Omental fat pad (tissue), 4 donors: Measurements from ENCODE around the gene LSM3. TPM values are rescaled to one million over a fixed set of nuclear protein-coding genes. Genes with fewer than 3 reads are reported as not detected.

Experiments used
- ATAC-seq: fragments of 150-250 bp; one replicate; pipeline ENCODE4 v1.9.1; 2016; ENCODE audit warnings: mild to moderate bottlenecking, moderate library complexity; ENCODE audit not compliant: low FRiP score
- DNase-seq: peaks from one replicate; pipeline ENCODE4 v3.0.0-alpha.2; 2019; ENCODE audit warnings: low spot score
- total RNA-seq, 4 donors: library from RNA; depleted of rRNA; stranded (reverse); fragments of >200 nt; gene quantifications; one replicate each; pipeline ENCODE4 v1.1.0, GENCODE V29; 2016
- TF ChIP-seq, protein P1 (sequence below), 3 donors: fragments of 450-650 bp; IDR thresholded peaks; one replicate each; pipeline ENCODE4 v1.5.1; 2016 to 2017; ENCODE audit warnings: antibody characterized with exemption in 3 of 3, mild to moderate bottlenecking in 3 of 3, moderate library complexity in 2 of 3

The LSM3 gene
- total RNA-seq, 4 donors from 2014 or later = 8.0 to 12.4 (median 10.9) TPM

DNA sequence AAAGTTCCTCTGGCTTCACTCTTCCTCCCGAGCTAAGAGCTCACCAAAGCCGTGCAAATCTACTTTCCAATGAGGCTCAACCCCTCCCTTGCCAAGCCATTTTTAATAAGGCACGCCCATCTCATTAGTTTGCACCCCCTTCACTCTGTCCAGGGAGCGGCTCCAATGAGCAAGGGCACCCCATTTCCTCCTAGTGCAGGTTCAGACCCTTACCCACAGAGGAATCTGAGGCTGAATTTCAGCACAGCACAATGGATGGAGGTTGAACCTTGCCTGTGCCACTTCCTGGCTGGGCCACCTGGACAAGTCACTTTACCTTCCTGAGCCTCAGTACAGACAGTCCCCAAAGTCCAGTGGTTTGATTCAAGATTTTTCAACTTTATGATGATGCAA, 25.7 kb upstream of the LSM3 start:
- ATAC-seq = no peak
- no peak for DNase-seq
- TF ChIP-seq, protein P1, sequence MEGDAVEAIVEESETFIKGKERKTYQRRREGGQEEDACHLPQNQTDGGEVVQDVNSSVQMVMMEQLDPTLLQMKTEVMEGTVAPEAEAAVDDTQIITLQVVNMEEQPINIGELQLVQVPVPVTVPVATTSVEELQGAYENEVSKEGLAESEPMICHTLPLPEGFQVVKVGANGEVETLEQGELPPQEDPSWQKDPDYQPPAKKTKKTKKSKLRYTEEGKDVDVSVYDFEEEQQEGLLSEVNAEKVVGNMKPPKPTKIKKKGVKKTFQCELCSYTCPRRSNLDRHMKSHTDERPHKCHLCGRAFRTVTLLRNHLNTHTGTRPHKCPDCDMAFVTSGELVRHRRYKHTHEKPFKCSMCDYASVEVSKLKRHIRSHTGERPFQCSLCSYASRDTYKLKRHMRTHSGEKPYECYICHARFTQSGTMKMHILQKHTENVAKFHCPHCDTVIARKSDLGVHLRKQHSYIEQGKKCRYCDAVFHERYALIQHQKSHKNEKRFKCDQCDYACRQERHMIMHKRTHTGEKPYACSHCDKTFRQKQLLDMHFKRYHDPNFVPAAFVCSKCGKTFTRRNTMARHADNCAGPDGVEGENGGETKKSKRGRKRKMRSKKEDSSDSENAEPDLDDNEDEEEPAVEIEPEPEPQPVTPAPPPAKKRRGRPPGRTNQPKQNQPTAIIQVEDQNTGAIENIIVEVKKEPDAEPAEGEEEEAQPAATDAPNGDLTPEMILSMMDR (IDR thresholded peaks at IDR 0.05) = no peak

DNA sequence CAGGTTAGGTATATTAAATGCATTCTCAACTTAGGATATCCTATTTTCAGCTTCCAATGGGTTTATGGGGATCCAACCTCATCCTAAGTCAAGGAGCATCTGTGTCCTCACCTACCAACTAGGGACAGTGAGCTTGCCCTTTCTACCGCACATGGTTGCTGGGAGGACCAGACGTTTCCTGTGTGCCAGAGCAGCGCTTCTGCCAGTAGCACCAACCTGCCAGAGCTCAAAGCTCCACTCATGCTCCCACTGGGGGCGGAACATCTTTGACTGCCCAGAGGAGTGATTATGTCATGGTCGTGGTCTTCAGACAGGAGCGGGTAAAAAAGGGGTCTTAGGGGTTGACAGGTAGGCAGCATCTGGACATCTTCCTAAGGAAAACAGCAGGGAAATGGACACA, 25.0 kb upstream of the LSM3 start:
- ATAC-seq (no peak), DNase-seq (no peak)
- TF ChIP-seq, protein P1 (IDR thresholded peaks at IDR 0.05) = no peak

DNA sequence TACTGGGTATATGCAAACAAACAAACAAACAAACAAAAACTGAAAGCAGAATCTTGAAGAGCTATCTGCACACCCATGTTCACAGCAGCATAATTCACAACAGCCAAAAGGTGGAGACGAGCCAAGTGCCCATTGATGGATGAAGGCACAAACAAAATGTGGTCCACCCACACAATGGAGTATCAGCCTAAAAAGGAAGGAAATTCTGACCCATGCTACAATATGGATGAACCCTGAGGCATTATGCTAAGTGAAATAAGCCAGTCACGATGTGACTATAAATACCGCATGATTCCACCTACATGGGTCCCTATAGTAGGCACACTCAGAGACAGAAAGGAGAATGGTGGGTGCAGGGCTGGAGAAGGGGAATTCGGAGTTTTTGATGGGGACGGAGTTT, 24.3 kb upstream of the LSM3 start:
- ATAC-seq = no peak
- no peak for DNase-seq
- TF ChIP-seq, protein P1 (IDR thresholded peaks at IDR 0.05) = no peak

DNA sequence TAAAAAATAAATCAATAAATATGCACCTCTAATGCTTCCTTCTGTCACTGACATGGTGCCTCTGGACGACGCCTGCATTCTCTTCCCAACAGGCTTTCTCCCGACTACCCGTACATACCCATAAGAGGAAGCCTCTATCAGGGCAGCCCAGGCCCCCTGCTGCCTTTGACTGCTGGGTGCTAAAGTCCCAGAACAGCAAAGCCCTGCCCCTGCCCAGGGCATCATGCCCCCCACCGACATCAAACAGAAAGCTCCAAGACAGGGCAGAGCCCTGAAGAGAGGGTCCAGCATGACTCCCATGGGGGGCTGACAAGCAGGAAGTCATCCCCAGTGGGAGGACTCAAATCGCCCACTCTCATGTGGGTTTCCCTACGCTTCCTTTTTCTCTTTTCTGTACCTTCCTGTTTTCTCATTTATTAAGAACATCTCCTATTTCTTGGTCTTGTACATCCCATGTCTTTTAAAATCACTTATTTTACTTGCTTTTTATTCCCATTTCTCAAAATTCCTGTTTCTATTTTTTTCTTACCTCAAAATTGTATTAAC, 23.6 kb upstream of the LSM3 start:
- DNase-seq (no peak), ATAC-seq (no peak)
- TF ChIP-seq, protein P1 (IDR thresholded peaks at IDR 0.05) = no peak

DNA sequence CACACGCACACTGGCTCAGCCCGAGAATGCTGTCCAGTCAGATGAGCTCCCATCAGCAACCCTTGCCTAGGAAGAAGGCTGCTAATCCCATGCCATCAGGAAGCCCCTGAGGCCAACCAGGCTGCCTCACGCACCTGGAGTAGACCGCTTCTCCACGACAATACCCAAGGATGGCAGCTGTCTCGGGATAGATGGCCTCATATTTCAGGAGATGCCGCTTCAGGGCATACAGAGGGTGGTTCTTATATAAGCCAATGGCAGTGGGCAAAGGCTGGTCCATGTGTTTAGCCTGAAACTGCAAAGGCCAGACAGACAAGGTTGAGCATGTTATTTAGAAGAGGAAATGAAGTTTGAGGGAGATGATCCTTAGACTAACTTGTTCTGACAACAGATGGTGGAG, 22.4 kb upstream of the LSM3 start:
- ATAC-seq (no peak), DNase-seq (no peak)
- TF ChIP-seq, protein P1 (IDR thresholded peaks at IDR 0.05) = no peak

DNA sequence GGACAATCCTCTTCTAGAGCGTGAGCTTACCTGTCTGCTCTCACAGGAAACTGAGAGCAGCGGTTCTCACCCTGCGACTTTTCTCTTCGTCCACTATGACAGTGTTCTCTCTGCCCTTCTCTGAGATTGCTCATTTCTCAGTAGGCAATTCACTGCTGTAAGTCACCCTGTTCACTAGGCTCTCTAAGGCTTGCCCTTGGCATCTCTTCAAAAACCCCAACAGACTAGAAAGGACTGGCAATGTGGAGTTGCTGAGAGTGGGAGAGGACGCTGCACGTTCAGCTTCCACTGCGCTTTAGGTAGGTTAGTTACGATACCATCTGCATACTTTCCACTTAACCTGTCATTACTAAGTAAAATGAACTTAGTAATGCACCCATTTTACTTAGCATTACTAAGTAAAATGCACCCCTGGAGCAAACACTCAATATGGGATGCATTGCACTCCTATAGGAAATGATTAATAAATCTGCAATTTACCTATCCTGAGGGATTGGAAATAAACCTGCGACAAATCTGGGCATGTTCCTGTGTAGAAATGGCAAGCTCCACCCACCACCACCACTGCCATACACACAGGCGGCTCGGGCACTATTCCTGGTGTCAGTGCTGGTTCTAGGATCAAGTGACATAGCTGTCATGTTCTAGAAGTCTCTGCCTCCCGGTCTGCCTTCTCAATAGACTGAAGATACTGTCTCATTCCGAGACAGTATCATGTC, 21.6 kb upstream of the LSM3 start:
- ATAC-seq (no peak), DNase-seq (no peak)
- TF ChIP-seq, protein P1 (IDR thresholded peaks at IDR 0.05) = no peak

DNA sequence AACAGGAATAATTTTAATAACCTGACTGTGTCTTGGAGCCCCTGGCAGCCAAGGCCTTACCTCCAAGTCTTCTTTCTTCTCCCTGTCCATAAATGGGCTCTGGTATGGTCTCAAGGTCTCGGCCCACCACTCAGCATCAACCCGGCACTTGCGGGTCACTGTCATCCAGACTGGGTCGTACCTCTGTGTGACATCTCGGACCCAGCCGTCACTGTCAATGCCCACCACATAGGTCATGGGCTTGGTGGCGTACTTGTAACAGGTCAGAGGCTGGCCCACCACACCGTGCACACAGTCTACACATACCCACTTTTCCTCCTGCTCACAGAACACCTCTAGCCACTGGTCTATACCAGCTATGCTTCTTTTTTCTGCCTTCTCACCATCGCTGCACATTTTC, 20.7 kb upstream of the LSM3 start:
- ATAC-seq (peak; percentile 23), DNase-seq (no peak)
- TF ChIP-seq, protein P1 (IDR thresholded peaks at IDR 0.05) = no peak
